HCT116 (cell line): ENCODE results near the gene PANK1. TPM values are rescaled to one million over a fixed set of nuclear protein-coding genes. Genes with fewer than 3 reads are reported as not detected.

Experiments used
- ATAC-seq: fragments of 200-7000 bp; cut with Tn5 transposase; 2 replicates; pipeline ENCODE4 v1.9.1; 2020; ENCODE audit warnings: mild to moderate bottlenecking, moderate library complexity
- BruUV-seq: library from RNA; stranded (reverse); fragments of 400-500 nt; replicated peaks from 2 replicates; lab custom pipeline; 2021; lab: Mats Ljungman, UMichigan
- CTCF ChIA-PET: fragments of 300-600 bp; sonication (Branson Sonifier 250); formaldehyde crosslinking; loops from one replicate; lab custom pipeline; 2021; ENCODE audit warnings: antibody characterized with exemption; lab: Charles Lee
- POLR2A ChIA-PET: fragments of 300-600, 350-600 bp; sonication (Branson Sonifier 250); formaldehyde crosslinking; loops from one replicate; lab custom pipeline; 2021; ENCODE audit warnings: antibody characterized with exemption; lab: Charles Lee
- RAD21 ChIA-PET, 2 experiments: fragments of 300-600 bp; sonication (Branson Sonifier 250); formaldehyde crosslinking; loops; one replicate each; lab custom pipeline; 2023; ENCODE audit warnings: low total read pairs in 2 of 2; ENCODE audit not compliant: uncharacterized antibody in 2 of 2, unreplicated experiment in 2 of 2, low non-redundant PET in 1 of 2; lab: Charles Lee
- DNase-seq: peaks from one replicate; pipeline ENCODE4 v3.0.0-alpha.2; 2010; ENCODE audit warnings: low read depth, low spot score
- H2AFZ ChIP-seq: fragments of 200-600 bp; shearing (Covaris generic), sonication (generic); 2 replicates; pipeline ENCODE4 v1.6.1; 2017; ENCODE audit warnings: low read depth, mixed run types, mixed read lengths, antibody characterized with exemption, low read length; ENCODE audit not compliant: poor library complexity, severe bottlenecking
- H3K27ac ChIP-seq: 2 replicates; pipeline ENCODE4 v1.5.1; 2012; ENCODE audit warnings: low read depth, low read length
- H3K27me3 ChIP-seq: fragments of 200-600 bp; sonication (generic); 2 replicates; pipeline ENCODE4 v1.6.1; 2016; ENCODE audit warnings: mixed run types, low read length, mixed read lengths; ENCODE audit not compliant: insufficient read depth
- H3K36me3 ChIP-seq, 2 experiments: fragments of 200-500 bp in 1 of 2; fragments of 200-600 bp in 1 of 2; sonication (Bioruptor generic) in 1 of 2; sonication (generic) in 1 of 2; 2 replicates each; pipeline versions ENCODE4 v1.5.1 to v1.6.1; 2014 to 2016; ENCODE audit warnings: low read length in 2 of 2, inconsistent platforms in 1 of 2, mixed read lengths in 1 of 2, mixed run types in 1 of 2; ENCODE audit not compliant: insufficient read depth in 2 of 2, control insufficient read depth in 1 of 2
- H3K4me1 ChIP-seq, 2 experiments: fragments of 200-600 bp in 1 of 2; sonication (generic) in 1 of 2; 2 replicates each; pipeline versions ENCODE4 v1.5.1 to v1.6.1; 2012 to 2017; ENCODE audit warnings: low read length in 2 of 2, inconsistent platforms in 1 of 2, mild to moderate bottlenecking in 1 of 2, mixed read lengths in 1 of 2, mixed run types in 1 of 2, moderate library complexity in 1 of 2; ENCODE audit not compliant: insufficient read depth in 2 of 2, control insufficient read depth in 1 of 2
- H3K4me2 ChIP-seq: fragments of 200-600 bp; sonication (generic); 2 replicates; pipeline ENCODE4 v1.6.1; 2017; ENCODE audit warnings: mixed run types, low read length, mixed read lengths
- H3K4me3 ChIP-seq, 2 experiments: fragments of 200-600 bp in 1 of 2; sonication (generic) in 1 of 2; replicated peaks in 1 of 2; 2 replicates each; pipeline ENCODE4 v1.5.1; 2011 to 2016; ENCODE audit warnings: low read length in 2 of 2, control low read depth in 1 of 2, low read depth in 1 of 2, mild to moderate bottlenecking in 1 of 2, mixed read lengths in 1 of 2, mixed run types in 1 of 2
- H3K79me2 ChIP-seq: fragments of 200-600 bp; sonication (generic); 2 replicates; pipeline ENCODE4 v1.6.1; 2017; ENCODE audit warnings: mild to moderate bottlenecking, mixed run types, low read length, moderate library complexity, mixed read lengths; ENCODE audit not compliant: insufficient read depth
- H3K9ac ChIP-seq: fragments of 200-600 bp; sonication (generic); 2 replicates; pipeline ENCODE4 v1.6.1; 2016; ENCODE audit warnings: low read length, mixed read lengths
- H3K9me2 ChIP-seq: fragments of 200-600 bp; sonication (generic), shearing (Covaris generic); 2 replicates; pipeline ENCODE4 v1.6.1; 2017; ENCODE audit warnings: mixed run types, mild to moderate bottlenecking, moderate library complexity; ENCODE audit not compliant: insufficient read depth
- H3K9me3 ChIP-seq, 2 experiments: fragments of 200-500 bp in 1 of 2; fragments of 200-600 bp in 1 of 2; sonication (Bioruptor generic) in 1 of 2; sonication (generic) in 1 of 2; 2 replicates each; pipeline ENCODE4 v1.6.1; 2014 to 2017; ENCODE audit warnings: low read length in 2 of 2, mixed read lengths in 2 of 2, inconsistent platforms in 1 of 2, low read depth in 1 of 2, mild to moderate bottlenecking in 1 of 2, mixed run types in 1 of 2, moderate library complexity in 1 of 2; ENCODE audit not compliant: control insufficient read depth in 1 of 2, insufficient read depth in 1 of 2
- H4K20me1 ChIP-seq: fragments of 200-600 bp; sonication (generic), shearing (Covaris generic); 2 replicates; pipeline ENCODE4 v1.6.1; 2017; ENCODE audit warnings: mixed run types, mild to moderate bottlenecking, moderate library complexity; ENCODE audit not compliant: insufficient read depth
- EZH2phosphoT487 ChIP-seq: fragments of 200-600 bp; IDR thresholded peaks from 2 replicates; pipeline ENCODE4 v1.6.1; 2018; ENCODE audit warnings: antibody characterized with exemption, borderline replicate concordance
- FOSL1 ChIP-seq: IDR thresholded peaks from 2 replicates; pipeline ENCODE4 v1.6.1; 2012; ENCODE audit warnings: low read depth
- RAD21 ChIP-seq: IDR thresholded peaks from 2 replicates; pipeline ENCODE4 v1.6.1; 2012; ENCODE audit warnings: low read depth, mild to moderate bottlenecking
- SIN3A ChIP-seq: IDR thresholded peaks from 2 replicates; pipeline ENCODE4 v1.6.1; 2012; ENCODE audit warnings: low read depth
- ZFX ChIP-seq: fragments of 450-650 bp; IDR thresholded peaks from 2 replicates; pipeline ENCODE4 v1.6.1; 2017
- ZNF274 ChIP-seq: fragments of 200-500 bp; sonication (Bioruptor generic); IDR thresholded peaks from 2 replicates; pipeline ENCODE4 v1.6.1; 2014; ENCODE audit warnings: mild to moderate bottlenecking, low read depth, low read length, inconsistent platforms
- intact Hi-C: fragments of 100-400 bp; cut with micrococcal nuclease; formaldehyde crosslinking; loops from 2 replicates; pipeline ENCODE4 v1.10.0; 2022
- total RNA-seq: library from RNA; stranded (reverse); gene quantifications from one replicate; pipeline ENCODE4 v1.2.1, GENCODE V29; 2021; ENCODE audit not compliant: unreplicated experiment
- TF ChIP-seq, protein P1 (sequence below): IDR thresholded peaks from 2 replicates; pipeline ENCODE4 v1.6.1; 2012

The PANK1 gene
- total RNA-seq, 1 experiment from 2014 or later: 6.4 TPM

DNA sequence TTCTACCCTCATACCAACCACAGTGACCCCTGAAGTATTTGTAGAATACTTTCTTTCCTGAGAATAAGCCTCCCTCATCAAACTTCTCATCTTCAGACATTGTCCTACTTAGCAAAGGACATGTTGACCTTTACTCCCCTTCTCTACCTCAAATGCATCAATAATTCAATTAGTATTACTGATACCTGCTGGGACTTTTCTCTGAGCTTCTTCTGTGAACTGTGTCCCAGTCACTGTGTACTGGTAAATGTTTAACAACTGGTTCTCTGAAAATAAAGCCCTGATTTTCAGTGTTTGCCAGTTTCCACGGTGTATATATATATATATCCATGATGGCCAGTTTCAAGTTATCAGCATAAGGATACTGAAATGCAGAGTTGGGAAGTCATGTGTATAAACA, 12.2 kb downstream of the PANK1 start:
- DNase-seq: no peak
- Histone ChIP-seq H3K9me3 (no peaks in the 10 kb centered on the region), H3K36me3 (no peaks in the 10 kb centered on the region), H3K4me2 (no peak overlapping the region), H2AFZ (no peak overlapping the region), H3K27me3 (no peaks in the 10 kb centered on the region), H3K9ac (no peak overlapping the region), H3K4me1 (no peaks in the 10 kb centered on the region), H3K4me3 (no peak overlapping the region), H4K20me1 (no peaks in the 10 kb centered on the region), H3K79me2 (0 out of 2 replicates have a peak, but pooled peaks cover under 1% of the 10 kb centered on the region), H3K9me2 (no peaks in the 10 kb centered on the region), H3K27ac (no peak overlapping the region)
- BruUV-seq: no TSS peak
- CTCF ChIA-PET: no interaction called here
- no peak for ATAC-seq
- intact Hi-C loops: no loop called here
- POLR2A ChIA-PET: interaction anchor here (1.5 kb wide), 1 partner anchor 11 kb away, joined by 6 read pairs; no protein-coding TSS in a partner anchor
- RAD21 ChIA-PET: no interaction called here
- no peak for TF ChIP-seq SIN3A
- TF ChIP-seq FOSL1: no peak
- TF ChIP-seq ZFX: no peak
- TF ChIP-seq, protein P1, sequence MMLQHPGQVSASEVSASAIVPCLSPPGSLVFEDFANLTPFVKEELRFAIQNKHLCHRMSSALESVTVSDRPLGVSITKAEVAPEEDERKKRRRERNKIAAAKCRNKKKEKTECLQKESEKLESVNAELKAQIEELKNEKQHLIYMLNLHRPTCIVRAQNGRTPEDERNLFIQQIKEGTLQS: no peak
- no peak for TF ChIP-seq ZNF274

DNA sequence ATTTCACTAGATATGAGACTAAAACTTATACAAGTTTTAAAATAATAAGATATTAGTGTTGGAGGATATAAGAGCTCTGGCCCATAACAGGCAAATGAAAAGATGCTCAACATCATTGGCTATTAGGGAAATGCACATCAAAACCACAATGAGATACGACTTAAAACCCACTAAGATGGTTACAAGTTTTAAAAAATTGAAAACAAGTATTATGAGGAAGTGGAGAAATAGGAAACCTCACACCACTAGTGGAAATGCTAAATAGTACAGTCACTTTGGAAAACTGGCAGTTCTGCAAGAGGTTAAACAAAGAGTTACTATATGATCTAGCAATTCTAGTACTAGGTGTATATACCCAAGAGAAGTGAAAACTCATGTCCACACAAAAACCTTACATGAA, 17.2 kb downstream of the PANK1 start:
- H4K20me1 ChIP-seq: no peaks in the 10 kb centered on the region
- DNase-seq (no peak), ATAC-seq (no peak)
- H3K79me2 ChIP-seq: no peaks in the 10 kb centered on the region
- H3K4me1 ChIP-seq: no peaks in the 10 kb centered on the region
- H3K9me2 ChIP-seq: no peaks in the 10 kb centered on the region
- H2AFZ ChIP-seq: no peak overlapping the region
- no peaks in the 10 kb centered on the region for H3K27me3 ChIP-seq
- RAD21 ChIA-PET: no interaction called here
- no peak overlapping the region for H3K4me2 ChIP-seq
- POLR2A ChIA-PET: no interaction called here
- H3K9me3 ChIP-seq: no peaks in the 10 kb centered on the region
- H3K9ac ChIP-seq: no peak overlapping the region
- BruUV-seq: no TSS peak
- CTCF ChIA-PET: no interaction called here
- TF ChIP-seq ZNF274 (no peak), RAD21 (no peak), EZH2phosphoT487 (no peak)
- TF ChIP-seq, all 23 proteins: peak for 0
- intact Hi-C loops: no loop called here
- Histone ChIP-seq H3K4me3 (no peak overlapping the region), H3K27ac (no peak overlapping the region), H3K36me3 (no peaks in the 10 kb centered on the region)
